H9 (cell line): ENCODE data around the gene DIAPH3. TPM values are rescaled to one million over a fixed set of nuclear protein-coding genes. Genes with fewer than 3 reads are reported as not detected.

Experiments
- DNase-seq: peaks from one replicate; pipeline ENCODE4 v3.0.0-alpha.2; 2017
- H2AFZ ChIP-seq: one replicate; pipeline ENCODE4 v1.6.1; 2013; ENCODE audit warnings: mild to moderate bottlenecking, low read length, control low read depth, moderate library complexity
- H2AK5ac ChIP-seq: 2 replicates; pipeline ENCODE4 v1.6.1; 2013; ENCODE audit warnings: low read length, control low read depth, mixed read lengths; ENCODE audit not compliant: insufficient read length
- H2BK120ac ChIP-seq: one replicate; pipeline ENCODE4 v1.6.1; 2013; ENCODE audit warnings: low read depth, mild to moderate bottlenecking, low read length, control low read depth, inconsistent platforms; ENCODE audit not compliant: poor library complexity, severe bottlenecking
- H2BK12ac ChIP-seq: 2 replicates; pipeline ENCODE4 v1.6.1; 2013; ENCODE audit warnings: low read length, control low read depth, mixed read lengths, low read depth; ENCODE audit not compliant: insufficient read length
- H2BK15ac ChIP-seq: 2 replicates; pipeline ENCODE4 v1.6.1; 2013; ENCODE audit warnings: low read depth, low read length, control low read depth
- H2BK20ac ChIP-seq: one replicate; pipeline ENCODE4 v1.6.1; 2013; ENCODE audit warnings: low read depth, mild to moderate bottlenecking, low read length, control low read depth, inconsistent platforms; ENCODE audit not compliant: poor library complexity, severe bottlenecking
- H2BK5ac ChIP-seq: 2 replicates; pipeline ENCODE4 v1.6.1; 2013; ENCODE audit warnings: low read length, control low read depth, mixed read lengths; ENCODE audit not compliant: insufficient read length
- H3K14ac ChIP-seq: 2 replicates; pipeline ENCODE4 v1.6.1; 2013; ENCODE audit warnings: low read length, control low read depth; ENCODE audit not compliant: insufficient read depth
- H3K18ac ChIP-seq: 2 replicates; pipeline ENCODE4 v1.6.1; 2013; ENCODE audit warnings: low read depth, mild to moderate bottlenecking, mixed read lengths, low read length, control low read depth; ENCODE audit not compliant: insufficient read length
- H3K23ac ChIP-seq: 2 replicates; pipeline ENCODE4 v1.6.1; 2013; ENCODE audit warnings: low read length, control low read depth, mixed read lengths, low read depth; ENCODE audit not compliant: insufficient read length
- H3K23me2 ChIP-seq: 2 replicates; pipeline ENCODE4 v1.6.1; 2013; ENCODE audit warnings: low read depth, mild to moderate bottlenecking, mixed read lengths, low read length, control low read depth; ENCODE audit not compliant: insufficient read length, poor library complexity, severe bottlenecking
- H3K27ac ChIP-seq: 2 replicates; pipeline ENCODE4 v1.5.1; 2013; ENCODE audit warnings: low read length, control low read depth, mixed read lengths, low read depth; ENCODE audit not compliant: insufficient read length
- H3K27me3 ChIP-seq: 2 replicates; pipeline ENCODE4 v1.6.1; 2013; ENCODE audit warnings: low read length, control low read depth, inconsistent platforms; ENCODE audit not compliant: insufficient read depth
- H3K4ac ChIP-seq: 2 replicates; pipeline ENCODE4 v1.6.1; 2013; ENCODE audit warnings: low read depth, mild to moderate bottlenecking, control low read depth, inconsistent platforms, low read length, moderate library complexity
- H3K4me1 ChIP-seq: 2 replicates; pipeline ENCODE4 v1.6.1; 2013; ENCODE audit warnings: low read length, control low read depth, inconsistent platforms; ENCODE audit not compliant: insufficient read depth
- H3K4me2 ChIP-seq: 2 replicates; pipeline ENCODE4 v1.6.1; 2013; ENCODE audit warnings: low read length, control low read depth, mixed read lengths; ENCODE audit not compliant: insufficient read length, insufficient read depth
- H3K56ac ChIP-seq: 2 replicates; pipeline ENCODE4 v1.6.1; 2013; ENCODE audit warnings: low read depth, mild to moderate bottlenecking, mixed read lengths, low read length, control low read depth; ENCODE audit not compliant: insufficient read length
- H3K79me1 ChIP-seq: 2 replicates; pipeline ENCODE4 v1.6.1; 2013; ENCODE audit warnings: low read depth, mild to moderate bottlenecking, moderate library complexity, low read length, control low read depth, inconsistent platforms; ENCODE audit not compliant: insufficient read depth, poor library complexity, severe bottlenecking
- H3K79me2 ChIP-seq: 2 replicates; pipeline ENCODE4 v1.6.1; 2013; ENCODE audit warnings: low read length, control low read depth, inconsistent platforms; ENCODE audit not compliant: insufficient read depth
- H3K9ac ChIP-seq: 2 replicates; pipeline ENCODE4 v1.6.1; 2013; ENCODE audit warnings: low read length, control low read depth, mixed read lengths; ENCODE audit not compliant: insufficient read length; ENCODE audit errors: extremely low read depth
- H3K9me3 ChIP-seq: one replicate; pipeline ENCODE4 v1.6.1; 2013; ENCODE audit warnings: low read depth, low read length, inconsistent platforms; ENCODE audit not compliant: control insufficient read depth
- H3T11ph ChIP-seq: one replicate; pipeline ENCODE4 v1.6.1; 2013; ENCODE audit warnings: mild to moderate bottlenecking, low read length, control low read depth, inconsistent platforms
- H4K20me1 ChIP-seq: one replicate; pipeline ENCODE4 v1.6.1; 2013; ENCODE audit not compliant: control insufficient read depth, insufficient read length, insufficient read depth
- H4K5ac ChIP-seq: 2 replicates; pipeline ENCODE4 v1.6.1; 2013; ENCODE audit warnings: low read depth, mild to moderate bottlenecking, mixed read lengths, low read length, control low read depth; ENCODE audit not compliant: insufficient read length
- H4K8ac ChIP-seq: replicated peaks from 2 replicates; pipeline ENCODE4 v1.6.1; 2013; ENCODE audit warnings: low read length, control low read depth, mixed read lengths, low read depth; ENCODE audit not compliant: insufficient read length
- H4K91ac ChIP-seq: 2 replicates; pipeline ENCODE4 v1.6.1; 2013; ENCODE audit warnings: low read depth, mild to moderate bottlenecking, moderate library complexity, mixed read lengths, low read length, control low read depth; ENCODE audit not compliant: insufficient read length
- H3K27ac Mint-ChIP-seq, 3 experiments: 2 replicates in 2 of 3; 3 replicates in 1 of 3; pipeline ENCODE4 v1.8.0; 2020 to 2021; ENCODE audit warnings: mixed read lengths in 3 of 3, mild to moderate bottlenecking in 1 of 3, moderate library complexity in 1 of 3
- H3K27me3 Mint-ChIP-seq: 2 replicates; pipeline ENCODE4 v1.8.0; 2021; ENCODE audit warnings: low read depth, mild to moderate bottlenecking, moderate library complexity, mixed read lengths
- H3K36me3 Mint-ChIP-seq, 3 experiments: 2 replicates in 2 of 3; 3 replicates in 1 of 3; pipeline ENCODE4 v1.8.0; 2020 to 2021; ENCODE audit warnings: low read depth in 3 of 3, mixed read lengths in 3 of 3; ENCODE audit not compliant: insufficient read depth in 1 of 3
- H3K4me1 Mint-ChIP-seq, 2 experiments: 2 replicates each; pipeline ENCODE4 v1.8.0; 2020; ENCODE audit warnings: mixed read lengths in 2 of 2
- H3K4me3 Mint-ChIP-seq, 2 experiments: 2 replicates in 1 of 2; 3 replicates in 1 of 2; pipeline ENCODE4 v1.8.0; 2020 to 2021; ENCODE audit warnings: mild to moderate bottlenecking in 2 of 2, mixed read lengths in 2 of 2, moderate library complexity in 1 of 2
- H3K9me3 Mint-ChIP-seq, 2 experiments: 2 replicates in 1 of 2; 3 replicates in 1 of 2; pipeline ENCODE4 v1.8.0; 2020; ENCODE audit warnings: mild to moderate bottlenecking in 2 of 2, mixed read lengths in 2 of 2, moderate library complexity in 1 of 2
- WGBS: extraction: QIAGEN DNeasy Blood & Tissue Kit; methylation state at CpG from one replicate; pipeline ENCODE4 v1.1.7; 2013; ENCODE audit warnings: missing lambda C conversion rate, low lambda C conversion rate, mixed read lengths; ENCODE audit not compliant: insufficient read length; ENCODE audit errors: extremely low coverage; 5-methylcytosine and 5-hydroxymethylcytosine counted together
- total RNA-seq: library from RNA; stranded (reverse); gene quantifications from 2 replicates; pipeline ENCODE4 v1.2.1, GENCODE V29; 2021
- TF ChIP-seq, protein P1 (sequence below): fragments of 200-600 bp; sonication (generic); conservative IDR thresholded peaks from 3 replicates; pipeline ENCODE4 v1.8.0; 2021; ENCODE audit warnings: antibody characterized with exemption, mild to moderate bottlenecking

DIAPH3 gene
- total RNA-seq, 1 experiment from 2014 or later = 23.1 TPM

DNA sequence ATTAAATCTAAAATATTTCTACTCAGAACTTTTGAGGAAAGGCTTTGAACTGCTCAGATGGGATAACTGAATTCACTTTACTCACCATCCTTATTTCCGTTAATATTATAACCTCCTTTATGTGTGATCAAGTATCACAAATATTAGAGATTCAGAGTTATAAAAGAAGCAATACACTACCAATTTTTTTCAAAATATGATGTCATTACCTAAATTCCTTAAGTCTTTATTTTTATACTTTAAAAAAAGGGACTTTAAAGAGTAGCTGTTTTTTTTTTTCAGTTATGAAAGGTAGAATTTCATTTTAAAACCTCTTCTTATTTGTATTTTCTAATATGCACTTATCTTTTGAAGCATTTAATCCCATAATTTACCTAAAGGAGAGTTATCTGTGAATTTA lies 239.5 kb downstream of the DIAPH3 start:
- no peaks in the 10 kb centered on the region for H3K79me1 ChIP-seq
- no peak overlapping the region for H4K91ac ChIP-seq
- H3K27me3 ChIP-seq = no peaks in the 10 kb centered on the region
- H4K5ac ChIP-seq = no peak overlapping the region
- no peak overlapping the region for H3K56ac ChIP-seq
- H3K27ac Mint-ChIP-seq = no peak overlapping the region
- no peak overlapping the region for H4K8ac ChIP-seq
- no peak overlapping the region for H3K4me3 Mint-ChIP-seq
- H2BK15ac ChIP-seq = no peak overlapping the region
- no peak overlapping the region for H3K27ac ChIP-seq
- no peaks in the 10 kb centered on the region for H3K9me3 Mint-ChIP-seq
- no peaks in the 10 kb centered on the region for H3K4me1 ChIP-seq
- no peak overlapping the region for H2BK12ac ChIP-seq
- H3K36me3 Mint-ChIP-seq = peaks cover 0 to 8% (median 3%) of the 10 kb centered on the region in 3 experiments; a peak in 3 of 7 replicates
- H4K20me1 ChIP-seq = no peaks in the 10 kb centered on the region
- H2BK5ac ChIP-seq = no peak overlapping the region
- no peak overlapping the region for H3K4me2 ChIP-seq
- WGBS = no CpG with 5 or more reads among the region's 1 CpG
- no peaks in the 10 kb centered on the region for H3K79me2 ChIP-seq
- TF ChIP-seq, protein P1, sequence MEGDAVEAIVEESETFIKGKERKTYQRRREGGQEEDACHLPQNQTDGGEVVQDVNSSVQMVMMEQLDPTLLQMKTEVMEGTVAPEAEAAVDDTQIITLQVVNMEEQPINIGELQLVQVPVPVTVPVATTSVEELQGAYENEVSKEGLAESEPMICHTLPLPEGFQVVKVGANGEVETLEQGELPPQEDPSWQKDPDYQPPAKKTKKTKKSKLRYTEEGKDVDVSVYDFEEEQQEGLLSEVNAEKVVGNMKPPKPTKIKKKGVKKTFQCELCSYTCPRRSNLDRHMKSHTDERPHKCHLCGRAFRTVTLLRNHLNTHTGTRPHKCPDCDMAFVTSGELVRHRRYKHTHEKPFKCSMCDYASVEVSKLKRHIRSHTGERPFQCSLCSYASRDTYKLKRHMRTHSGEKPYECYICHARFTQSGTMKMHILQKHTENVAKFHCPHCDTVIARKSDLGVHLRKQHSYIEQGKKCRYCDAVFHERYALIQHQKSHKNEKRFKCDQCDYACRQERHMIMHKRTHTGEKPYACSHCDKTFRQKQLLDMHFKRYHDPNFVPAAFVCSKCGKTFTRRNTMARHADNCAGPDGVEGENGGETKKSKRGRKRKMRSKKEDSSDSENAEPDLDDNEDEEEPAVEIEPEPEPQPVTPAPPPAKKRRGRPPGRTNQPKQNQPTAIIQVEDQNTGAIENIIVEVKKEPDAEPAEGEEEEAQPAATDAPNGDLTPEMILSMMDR = no peak
- H3K23ac ChIP-seq = no peak overlapping the region
- H3K27me3 Mint-ChIP-seq = no peaks in the 10 kb centered on the region
- no peak overlapping the region for H2BK20ac ChIP-seq
- H2AFZ ChIP-seq = no peak overlapping the region
- no peaks in the 10 kb centered on the region for H3K4me1 Mint-ChIP-seq
- no peaks in the 10 kb centered on the region for H3K23me2 ChIP-seq
- H3K9me3 ChIP-seq = no peaks in the 10 kb centered on the region
- no peak overlapping the region for H3K9ac ChIP-seq
- no peak overlapping the region for H2AK5ac ChIP-seq
- H3K14ac ChIP-seq = no peak overlapping the region
- DNase-seq = no peak
- no peak overlapping the region for H3K4ac ChIP-seq
- H2BK120ac ChIP-seq = no peak overlapping the region
- H3T11ph ChIP-seq = no peak overlapping the region
- no peak overlapping the region for H3K18ac ChIP-seq
